ENCODE data around the gene IL17D. TPM values are rescaled to one million over a fixed set of nuclear protein-coding genes. Genes with fewer than 3 reads are reported as not detected.
A peak's percentile ranks its signal among the peaks of the same experiment; 100 is the strongest.

IL17D gene
- total RNA-seq, 1 donor from 2014 or later: 1.2 TPM

DNA sequence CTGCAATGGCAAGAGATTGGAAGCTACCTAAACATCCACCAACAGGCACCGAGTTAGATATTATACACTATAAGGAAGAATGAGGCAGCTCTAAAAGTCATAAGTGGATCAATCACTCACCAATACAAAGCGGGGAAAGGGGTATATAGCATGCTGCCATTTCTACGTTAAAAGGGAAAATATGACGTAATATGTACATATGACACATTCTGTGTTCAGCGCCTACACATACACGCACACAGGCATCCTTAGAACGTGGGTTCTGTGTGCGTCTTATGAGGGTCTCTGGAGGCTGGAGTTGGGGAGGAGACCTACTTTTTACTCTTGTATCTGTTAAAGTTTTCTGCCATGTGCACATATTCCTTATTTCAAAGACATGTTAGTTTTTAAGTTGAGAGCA lies 5.9 kb downstream of the IL17D start:
- DNase-seq: no peak
- TF ChIP-seq, protein P1, sequence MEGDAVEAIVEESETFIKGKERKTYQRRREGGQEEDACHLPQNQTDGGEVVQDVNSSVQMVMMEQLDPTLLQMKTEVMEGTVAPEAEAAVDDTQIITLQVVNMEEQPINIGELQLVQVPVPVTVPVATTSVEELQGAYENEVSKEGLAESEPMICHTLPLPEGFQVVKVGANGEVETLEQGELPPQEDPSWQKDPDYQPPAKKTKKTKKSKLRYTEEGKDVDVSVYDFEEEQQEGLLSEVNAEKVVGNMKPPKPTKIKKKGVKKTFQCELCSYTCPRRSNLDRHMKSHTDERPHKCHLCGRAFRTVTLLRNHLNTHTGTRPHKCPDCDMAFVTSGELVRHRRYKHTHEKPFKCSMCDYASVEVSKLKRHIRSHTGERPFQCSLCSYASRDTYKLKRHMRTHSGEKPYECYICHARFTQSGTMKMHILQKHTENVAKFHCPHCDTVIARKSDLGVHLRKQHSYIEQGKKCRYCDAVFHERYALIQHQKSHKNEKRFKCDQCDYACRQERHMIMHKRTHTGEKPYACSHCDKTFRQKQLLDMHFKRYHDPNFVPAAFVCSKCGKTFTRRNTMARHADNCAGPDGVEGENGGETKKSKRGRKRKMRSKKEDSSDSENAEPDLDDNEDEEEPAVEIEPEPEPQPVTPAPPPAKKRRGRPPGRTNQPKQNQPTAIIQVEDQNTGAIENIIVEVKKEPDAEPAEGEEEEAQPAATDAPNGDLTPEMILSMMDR (IDR thresholded peaks at IDR 0.05; ENCODE audit: borderline replicate concordance): no peak
- Histone ChIP-seq H3K4me1 (peaks cover 27% of the 10 kb centered on the region), H3K27ac (replicated peaks) (peak overlapping the region; percentile 27), H3K9me3 (replicated peaks) (no peaks in the 10 kb centered on the region), H3K27me3 (ENCODE audit: low read depth) (no peaks in the 10 kb centered on the region), H3K4me3 (no peak overlapping the region), H3K36me3 (no peaks in the 10 kb centered on the region)
- intact Hi-C loops (cut with micrococcal nuclease): no loop called here

DNA sequence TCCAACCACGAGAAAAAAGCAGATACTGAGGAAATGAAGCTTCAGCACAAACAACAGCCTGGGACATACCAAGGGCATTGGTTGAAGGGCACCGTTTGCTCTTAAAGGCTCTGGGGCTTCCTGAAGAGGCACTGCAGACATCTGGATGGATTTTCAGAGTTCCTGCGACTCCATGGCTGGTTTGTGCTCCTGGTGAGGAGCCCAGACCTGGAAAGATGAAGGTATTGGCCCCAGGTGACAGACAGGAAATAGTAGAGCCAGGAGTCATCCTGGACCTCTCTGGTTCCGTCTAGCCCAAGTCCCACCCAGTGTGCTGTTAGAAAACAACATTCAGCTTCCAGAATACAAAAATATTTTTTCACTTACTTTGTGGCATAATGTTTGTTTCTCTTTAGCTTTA lies 6.3 kb downstream of the IL17D start:
- no peaks in the 10 kb centered on the region for H3K27me3 ChIP-seq (ENCODE audit: low read depth)
- H3K9me3 ChIP-seq (replicated peaks): no peaks in the 10 kb centered on the region
- no peak overlapping the region for H3K27ac ChIP-seq (replicated peaks)
- no peak for DNase-seq
- intact Hi-C loops (cut with micrococcal nuclease): loop anchor here (5.0 to 10.0 kb wide), 2 partner anchors 118 to 215 kb away; no protein-coding TSS in a partner anchor
- no peak overlapping the region for H3K4me3 ChIP-seq
- TF ChIP-seq, protein P1 (IDR thresholded peaks at IDR 0.05; ENCODE audit: borderline replicate concordance): no peak
- H3K36me3 ChIP-seq: no peaks in the 10 kb centered on the region
- peaks cover 31% of the 10 kb centered on the region for H3K4me1 ChIP-seq

DNA sequence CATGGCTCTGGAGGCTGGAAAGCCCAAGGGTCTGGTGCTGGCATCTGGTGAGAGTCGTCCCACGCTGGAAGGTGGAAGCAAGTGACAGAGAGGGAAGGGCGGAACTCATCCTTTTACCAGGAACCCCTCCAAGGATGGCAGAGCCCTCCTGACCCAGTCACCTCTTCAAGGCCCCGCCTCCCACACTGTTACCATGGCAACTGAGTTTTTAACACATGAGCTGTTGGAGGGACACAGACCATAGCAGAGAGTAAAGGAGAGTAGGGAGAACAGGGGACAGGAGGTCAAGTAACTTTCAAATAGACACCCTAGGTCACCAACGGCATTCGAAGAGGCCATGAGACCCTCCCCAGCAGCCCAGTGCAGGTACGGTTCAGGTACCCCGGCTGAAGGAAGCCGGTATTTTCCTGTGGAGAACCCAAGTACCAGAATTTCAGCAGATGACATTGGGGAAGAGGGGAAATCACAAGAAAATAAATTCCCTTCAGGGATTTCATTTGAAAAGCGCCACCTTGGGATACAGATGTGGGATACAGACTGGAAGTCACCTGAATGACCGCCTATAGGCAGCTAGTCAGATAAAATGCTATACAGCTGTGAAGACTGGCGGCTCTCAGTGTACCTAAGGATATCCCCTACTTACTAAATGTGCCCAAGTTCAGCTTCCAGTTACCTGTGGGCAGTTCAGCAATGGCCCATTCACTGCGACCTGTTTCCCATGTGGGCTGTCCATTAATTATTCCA lies 8.0 kb downstream of the IL17D start:
- H3K4me3 ChIP-seq: no peak overlapping the region
- no peaks in the 10 kb centered on the region for H3K36me3 ChIP-seq
- TF ChIP-seq, protein P1 (IDR thresholded peaks at IDR 0.05; ENCODE audit: borderline replicate concordance): no peak
- no peak for DNase-seq
- H3K27ac ChIP-seq (replicated peaks): no peak overlapping the region
- H3K4me1 ChIP-seq: peaks cover 32% of the 10 kb centered on the region
- no peaks in the 10 kb centered on the region for H3K9me3 ChIP-seq (replicated peaks)
- intact Hi-C loops (cut with micrococcal nuclease): loop anchor here (5.0 to 10.0 kb wide), 2 partner anchors 116 to 217 kb away; no protein-coding TSS in a partner anchor
- H3K27me3 ChIP-seq (ENCODE audit: low read depth): no peaks in the 10 kb centered on the region

DNA sequence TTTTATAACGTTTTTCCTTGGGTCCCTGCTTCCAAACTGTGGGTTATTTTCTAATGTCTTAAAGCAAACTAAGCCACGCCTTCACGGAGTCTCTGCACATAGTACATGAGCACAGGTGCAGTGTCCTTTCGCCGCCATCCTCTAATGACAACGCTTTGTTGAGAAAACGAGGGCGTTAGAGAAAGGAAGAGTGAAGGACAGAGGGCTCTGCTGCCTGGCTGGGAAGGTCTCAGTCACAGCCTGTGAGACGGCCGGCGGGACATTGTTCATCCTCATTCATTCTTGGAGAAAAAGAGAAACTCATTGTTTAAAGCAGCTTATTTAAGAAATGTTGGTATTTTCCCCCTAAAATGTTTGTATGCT lies 9.5 kb downstream of the IL17D start:
- Histone ChIP-seq H3K36me3 (no peaks in the 10 kb centered on the region), H3K27me3 (ENCODE audit: low read depth) (no peaks in the 10 kb centered on the region), H3K4me3 (peak overlapping the region; percentile 52), H3K9me3 (replicated peaks) (no peaks in the 10 kb centered on the region), H3K27ac (replicated peaks) (peak overlapping the region; percentile 80), H3K4me1 (peaks cover 32% of the 10 kb centered on the region)
- TF ChIP-seq, protein P1 (IDR thresholded peaks at IDR 0.05; ENCODE audit: borderline replicate concordance): no peak
- intact Hi-C loops (cut with micrococcal nuclease): loop anchor here (5.0 to 10.0 kb wide), 2 partner anchors 114 to 218 kb away; no protein-coding TSS in a partner anchor
- DNase-seq: no peak

DNA sequence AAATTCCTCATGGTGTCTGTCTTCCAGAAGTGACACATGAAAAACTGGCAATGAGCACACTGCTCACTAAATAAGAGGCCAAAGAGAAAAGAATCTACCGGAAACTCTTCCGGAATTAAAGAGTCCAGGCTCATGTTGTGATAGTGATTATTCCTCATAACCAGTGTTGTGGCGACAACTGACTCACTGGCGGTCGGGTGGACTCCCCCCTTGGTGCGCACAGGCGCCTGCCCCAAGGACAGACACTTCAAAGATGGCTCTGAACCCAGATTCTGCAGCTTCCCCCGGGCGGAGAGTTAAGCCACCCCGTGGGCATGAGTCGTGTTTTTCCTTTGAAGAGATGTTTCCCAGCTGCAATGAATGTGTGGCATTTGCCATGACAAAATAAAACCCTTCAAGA lies 10.3 kb downstream of the IL17D start:
- TF ChIP-seq, protein P1 (IDR thresholded peaks at IDR 0.05; ENCODE audit: borderline replicate concordance): no peak
- H3K4me1 ChIP-seq: peaks cover 32% of the 10 kb centered on the region
- intact Hi-C loops (cut with micrococcal nuclease): loop anchor here (5.0 to 10.0 kb wide), 2 partner anchors 114 to 219 kb away; no protein-coding TSS in a partner anchor
- no peaks in the 10 kb centered on the region for H3K9me3 ChIP-seq (replicated peaks)
- H3K4me3 ChIP-seq: no peak overlapping the region
- no peaks in the 10 kb centered on the region for H3K36me3 ChIP-seq
- no peaks in the 10 kb centered on the region for H3K27me3 ChIP-seq (ENCODE audit: low read depth)
- no peak for DNase-seq
- H3K27ac ChIP-seq (replicated peaks): peak overlapping the region; percentile 80

Measured in left ventricle myocardium inferior (tissue), 1 donor.